GM21526 (cell line): ENCODE data around the gene PAQR9.

ENCODE experiments used
- ATAC-seq: cut with Tn5 transposase; IDR thresholded peaks from one replicate; pipeline ENCODE4 v1.9.1; 2021; ENCODE audit warnings: moderate library complexity; ENCODE audit not compliant: unreplicated experiment, low FRiP score

The PAQR9 gene

DNA sequence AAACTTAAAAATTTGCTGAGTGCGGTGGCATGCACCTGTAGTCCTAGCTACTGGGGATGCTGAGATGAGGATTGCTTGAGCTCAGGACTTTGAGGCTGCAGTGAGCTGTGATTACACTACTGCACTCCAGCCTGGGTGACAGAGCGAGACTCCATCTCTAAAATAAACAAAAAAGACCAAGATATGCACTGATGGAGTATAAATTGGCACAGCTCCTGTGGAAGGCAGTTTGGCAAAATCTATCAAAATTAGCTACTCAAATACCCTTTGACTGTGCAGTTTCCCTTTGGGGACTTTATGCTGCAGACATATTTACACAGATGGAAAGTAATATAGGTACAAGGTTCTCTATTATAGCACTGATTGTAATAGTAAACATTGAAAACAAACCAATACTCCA, 19.8 kb upstream of the PAQR9 start:
- ATAC-seq, result no peak

DNA sequence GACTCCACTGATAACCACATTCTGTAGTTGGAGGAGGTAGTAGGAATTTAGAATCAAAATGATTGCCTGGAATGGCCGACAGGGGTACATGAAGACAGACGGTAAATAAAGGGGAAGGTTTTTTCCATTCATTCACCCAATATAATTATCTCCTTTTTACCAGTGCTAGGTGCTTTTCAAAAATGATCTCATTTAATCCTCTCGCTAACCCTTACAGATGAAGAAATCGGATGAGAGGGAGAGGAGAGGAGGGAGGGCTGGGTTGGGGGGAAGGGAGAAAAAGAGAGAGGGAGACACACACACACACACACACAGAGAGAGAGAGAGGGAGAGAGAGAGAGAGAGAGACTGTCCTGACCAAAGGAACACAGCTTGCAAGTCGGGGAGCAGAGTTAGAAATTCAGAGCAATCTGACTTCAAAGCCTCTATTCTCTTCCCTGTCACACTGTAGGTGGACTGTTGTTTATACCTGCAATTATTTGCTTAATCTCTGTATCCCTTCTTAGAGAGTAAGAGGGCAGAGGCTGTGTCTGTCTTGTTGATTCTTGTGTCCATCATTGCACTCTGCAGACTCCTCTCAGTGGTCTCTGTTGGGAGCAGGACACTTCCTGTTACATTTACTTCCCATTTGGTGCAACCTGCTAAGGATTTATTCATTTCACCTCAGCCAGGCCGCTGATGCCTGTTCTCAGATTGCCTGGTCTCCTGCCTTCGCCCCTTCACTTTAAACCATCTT, 18.7 kb upstream of the PAQR9 start:
- ATAC-seq, result no peak

DNA sequence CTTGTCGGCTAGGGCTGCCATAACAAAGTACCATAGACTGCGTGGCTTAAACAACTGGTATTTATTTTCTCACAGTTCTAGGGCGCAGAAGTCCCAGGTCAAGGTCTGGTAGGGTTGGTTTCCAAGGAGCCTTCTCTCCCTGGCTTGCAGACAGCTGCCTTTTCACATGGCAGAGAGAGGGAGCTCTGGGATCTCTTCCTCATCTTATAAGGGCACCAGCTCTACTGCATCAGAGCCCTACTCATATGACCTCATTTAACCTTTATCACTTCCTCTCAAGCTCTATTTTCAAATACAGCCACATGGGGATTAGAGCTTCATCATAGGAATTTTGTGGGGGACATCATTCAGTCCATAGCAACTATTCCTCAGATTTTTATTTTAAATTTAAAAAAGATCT, 17.6 kb upstream of the PAQR9 start:
- ATAC-seq, result no peak

DNA sequence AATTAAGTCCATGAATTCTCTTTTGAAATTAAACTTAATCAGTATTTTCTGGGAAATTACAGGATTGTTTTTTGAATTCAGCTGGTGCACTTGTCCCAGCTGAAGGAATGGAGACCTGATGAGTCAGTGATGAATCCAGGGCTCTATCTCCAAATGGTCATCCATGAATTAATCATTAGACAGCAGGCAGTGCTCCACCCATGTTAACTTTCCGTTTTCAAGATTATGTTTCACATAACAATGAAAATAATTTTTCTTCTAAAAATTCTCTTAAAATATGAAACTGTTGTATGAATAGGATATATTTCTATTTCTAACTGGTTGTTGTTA, 13.9 kb upstream of the PAQR9 start:
- no peak for ATAC-seq

DNA sequence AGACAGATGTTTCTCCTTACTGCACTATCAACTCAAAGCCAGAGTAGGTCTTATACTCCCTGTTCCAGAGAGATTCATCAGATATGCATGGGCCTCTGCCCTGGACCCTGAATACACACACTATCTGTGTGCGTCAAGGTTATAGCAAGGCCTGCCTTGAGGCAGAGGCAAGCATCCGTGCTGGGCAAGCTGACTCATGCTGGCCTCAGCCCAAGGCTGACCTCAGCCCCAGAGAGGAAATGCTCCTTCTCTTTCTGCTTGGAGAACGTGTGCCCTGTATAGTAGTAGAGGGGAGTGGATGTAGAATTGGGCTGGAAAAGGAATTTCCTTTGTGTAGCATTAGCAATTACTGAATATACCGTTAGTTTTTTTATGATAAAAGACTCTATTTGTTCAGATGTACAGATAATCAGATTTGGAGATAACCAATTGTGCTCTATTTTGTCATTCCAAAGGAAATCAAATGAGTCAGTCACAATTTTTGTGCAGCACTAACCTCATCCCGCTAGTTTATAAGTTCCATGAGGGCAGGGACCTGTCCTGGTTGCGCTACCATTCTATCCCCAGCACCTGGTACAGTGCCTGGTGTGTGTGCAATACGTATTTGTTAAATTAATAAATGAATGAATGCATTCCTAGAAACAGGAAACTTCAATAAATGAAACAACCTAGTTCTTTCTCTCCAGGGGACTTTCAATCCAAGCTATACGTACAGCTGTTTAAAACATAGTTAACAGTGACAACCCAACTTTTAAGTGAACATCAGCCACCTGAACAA, 13.3 kb upstream of the PAQR9 start:
- ATAC-seq, result no peak

DNA sequence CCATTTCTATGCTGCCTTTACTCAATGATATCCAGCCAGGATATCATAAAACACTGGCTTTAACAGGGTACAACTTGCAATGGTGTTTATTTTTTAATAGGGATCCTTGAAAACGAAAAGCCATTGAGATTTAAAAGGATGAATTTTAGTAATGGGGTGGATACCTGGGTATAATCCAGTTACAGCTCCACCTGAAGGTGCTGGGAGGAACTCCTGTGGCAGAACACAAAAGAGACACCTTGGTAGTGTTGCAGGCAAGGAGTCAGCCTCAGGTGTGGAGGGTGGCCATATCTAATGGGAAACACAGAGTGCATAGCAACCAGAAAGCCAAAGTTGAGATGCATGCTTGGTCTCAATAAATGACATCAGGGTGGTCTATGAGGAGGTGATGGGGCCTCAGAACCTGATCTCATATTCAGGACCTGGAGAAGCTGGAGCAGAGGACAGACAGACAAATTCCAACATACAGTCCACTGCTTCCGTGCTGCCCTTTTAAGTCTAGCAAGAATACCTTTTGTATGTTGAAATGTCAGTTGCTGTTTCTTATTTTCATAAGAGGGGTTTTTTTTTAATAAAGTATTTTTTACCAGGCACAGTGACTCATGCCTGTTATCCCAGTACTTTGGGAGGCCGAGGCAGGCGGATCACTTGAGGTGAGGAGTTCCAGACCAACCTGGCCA, 12.0 kb upstream of the PAQR9 start:
- no peak for ATAC-seq

DNA sequence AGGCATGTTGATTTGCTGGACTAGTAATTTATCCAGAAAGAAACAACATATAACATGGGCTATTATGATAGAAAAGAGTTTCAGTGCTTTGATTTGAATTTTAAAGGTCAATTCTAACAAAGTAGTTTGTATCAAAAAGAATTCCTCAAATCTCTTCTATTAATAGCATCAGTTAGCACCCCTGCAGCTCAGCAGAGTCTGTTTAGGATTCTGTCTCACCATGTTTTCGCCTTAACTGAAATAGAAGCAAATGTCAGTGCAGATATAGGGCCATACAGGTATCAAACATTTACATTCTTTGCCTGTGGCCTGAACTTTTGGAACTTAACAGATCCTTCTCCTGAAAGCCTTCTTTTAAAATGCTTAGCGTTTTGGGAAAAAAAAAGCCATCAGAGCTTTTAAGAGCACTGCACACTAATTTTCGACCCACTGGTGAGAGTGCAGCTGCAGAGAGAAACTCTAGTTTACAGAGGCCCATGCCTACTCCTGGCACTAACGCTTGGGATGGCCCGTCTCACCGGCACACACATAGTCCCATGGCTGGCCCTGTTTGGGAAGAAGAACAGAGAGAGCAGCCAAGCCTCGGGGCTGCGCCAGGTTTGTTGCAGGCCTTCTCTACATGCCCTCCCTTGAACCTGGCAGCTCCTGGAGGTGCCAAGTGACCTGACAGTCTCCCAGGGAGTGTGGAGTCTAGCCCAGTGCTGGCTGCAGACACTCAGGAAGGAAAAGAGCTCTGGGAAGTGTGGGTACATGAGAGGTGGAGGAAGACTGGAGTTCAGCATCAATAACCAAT, 9.9 kb upstream of the PAQR9 start:
- no peak for ATAC-seq

DNA sequence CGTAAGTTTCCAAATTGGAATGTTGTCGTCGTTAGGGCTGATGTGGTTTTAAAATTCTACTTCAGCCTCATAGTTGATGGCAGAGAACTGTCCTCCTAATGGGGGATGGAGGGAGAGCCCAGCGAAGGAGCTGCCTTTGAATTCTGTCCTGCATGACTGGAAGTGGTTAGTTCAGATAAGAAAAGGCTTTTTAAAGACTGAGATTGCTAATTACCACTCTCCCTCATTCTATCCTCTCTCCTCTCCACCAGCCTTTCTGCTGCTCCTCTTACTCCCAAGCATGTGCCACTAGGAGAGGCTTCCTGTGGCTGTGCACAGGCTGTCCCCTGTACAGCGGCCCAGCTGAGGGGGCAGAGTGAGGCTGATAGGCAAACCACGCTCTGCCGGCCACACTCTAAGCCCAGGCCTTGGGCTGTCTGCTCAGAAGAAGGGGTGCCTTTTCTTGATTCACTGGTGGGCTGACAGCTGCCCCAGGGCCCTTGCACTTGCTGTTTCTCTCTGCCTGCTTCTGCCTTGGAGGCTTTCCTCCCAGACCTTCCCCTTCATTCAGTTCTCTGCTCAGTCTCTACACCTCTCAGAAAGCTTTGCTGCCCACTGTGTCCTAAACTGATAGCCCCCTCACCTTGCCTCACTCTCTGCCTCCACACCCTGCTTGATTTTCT, 8.7 kb upstream of the PAQR9 start:
- ATAC-seq, result no peak

DNA sequence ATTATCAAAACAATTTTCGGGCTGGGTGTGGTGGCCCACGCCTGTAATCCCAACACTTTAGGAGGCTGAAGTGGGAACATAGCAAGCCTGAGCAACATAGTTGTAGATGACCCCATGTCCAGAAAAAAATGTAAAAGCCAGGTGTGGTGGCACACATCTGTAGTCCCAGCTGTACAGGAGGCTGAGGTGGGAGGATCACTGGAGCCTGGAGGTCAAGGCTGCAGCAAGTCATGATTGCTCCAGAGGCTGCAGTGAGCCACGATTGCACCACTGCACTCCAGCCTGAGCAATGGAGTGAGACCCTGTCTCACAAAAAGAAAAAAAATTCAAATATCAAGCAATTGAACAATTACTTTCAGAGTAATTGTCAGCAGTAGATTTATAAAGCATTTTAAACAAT, 8.0 kb upstream of the PAQR9 start:
- ATAC-seq, result no peak

DNA sequence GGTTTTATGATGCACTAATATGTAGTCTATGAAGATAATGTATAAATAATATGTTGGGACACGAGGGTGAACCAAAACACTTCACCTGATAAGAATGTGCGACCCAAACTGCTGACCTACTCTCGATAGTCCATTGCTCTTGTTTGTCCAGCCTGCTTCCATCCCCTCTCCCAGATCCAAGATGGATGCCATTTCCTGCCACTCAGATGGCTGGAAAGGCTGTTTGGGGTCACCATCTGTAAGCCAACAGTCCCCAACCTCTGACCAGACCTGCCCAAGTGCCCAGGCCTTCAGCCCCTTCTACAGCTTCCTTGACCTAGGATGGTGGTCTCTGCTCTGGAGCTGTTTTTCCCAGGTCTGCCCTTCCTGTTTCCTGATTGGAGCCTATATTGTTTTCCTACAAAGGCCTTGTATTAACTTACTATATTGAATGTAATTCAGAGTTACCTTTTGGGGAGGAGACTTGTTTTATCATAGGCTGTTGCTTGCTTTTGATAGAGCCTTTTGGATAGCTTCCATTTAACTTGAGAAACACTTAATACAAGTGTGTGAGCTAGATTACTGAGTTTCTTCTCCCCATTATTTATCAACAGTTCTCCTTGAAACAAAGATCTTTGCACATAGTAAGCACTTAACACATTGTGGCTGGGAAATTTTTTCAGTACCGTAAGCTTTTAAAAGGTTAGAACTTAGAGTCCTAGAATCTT, 5.0 kb upstream of the PAQR9 start:
- no peak for ATAC-seq

DNA sequence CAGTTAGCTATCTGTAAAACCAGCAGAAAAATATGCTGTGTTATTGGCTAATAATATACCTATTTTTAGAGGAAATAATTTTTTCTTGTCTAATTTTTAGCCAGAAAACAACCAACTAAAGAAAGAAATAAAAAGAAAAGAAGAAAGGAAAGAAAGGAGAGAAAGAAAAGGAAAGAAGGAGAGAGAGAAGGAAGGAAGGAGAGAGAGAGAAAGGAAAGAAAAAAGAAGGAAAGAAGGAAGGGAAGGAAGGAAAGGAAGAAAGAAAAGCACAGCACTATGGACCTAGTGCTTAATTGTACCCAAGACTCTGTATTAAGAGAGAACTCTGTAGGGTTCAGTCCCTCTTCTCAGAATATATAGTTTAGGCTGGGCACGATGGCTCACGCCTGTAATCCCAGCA, 3.3 kb upstream of the PAQR9 start:
- ATAC-seq, result no peak

DNA sequence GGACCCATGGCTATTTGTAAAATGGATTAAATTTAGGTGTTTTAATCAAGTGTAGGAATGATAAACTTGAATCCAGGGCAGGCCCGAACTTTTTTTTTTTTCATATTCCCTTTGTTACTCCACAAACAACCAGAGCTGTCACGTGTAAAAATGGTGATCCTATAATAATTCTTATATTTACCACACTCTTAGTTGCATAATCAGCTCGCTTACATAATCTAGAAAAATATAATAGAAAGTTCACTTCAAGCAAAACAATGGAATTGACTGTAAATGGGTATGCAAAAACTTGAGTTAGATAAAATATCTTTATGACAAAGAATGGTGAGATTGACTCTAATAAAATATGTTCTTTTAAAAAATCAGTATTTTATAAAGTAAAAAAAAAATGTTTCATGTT, 2.1 kb upstream of the PAQR9 start:
- no peak for ATAC-seq

DNA sequence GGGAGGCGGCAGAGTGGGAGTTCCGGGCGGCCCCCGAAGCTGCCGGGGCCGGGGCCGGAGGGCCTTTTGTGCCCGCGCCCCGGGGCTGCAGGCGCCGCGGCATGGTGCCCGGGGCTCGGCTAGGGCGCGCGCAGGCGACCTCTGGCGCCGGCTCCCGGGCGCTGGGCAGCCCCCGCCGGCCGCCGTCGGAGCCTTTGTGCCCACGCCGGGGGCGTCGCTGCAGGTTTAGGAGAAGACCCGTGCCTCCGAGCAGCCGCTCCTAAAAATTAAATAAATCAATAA, 299 bp downstream of the PAQR9 start:
- no peak for ATAC-seq

DNA sequence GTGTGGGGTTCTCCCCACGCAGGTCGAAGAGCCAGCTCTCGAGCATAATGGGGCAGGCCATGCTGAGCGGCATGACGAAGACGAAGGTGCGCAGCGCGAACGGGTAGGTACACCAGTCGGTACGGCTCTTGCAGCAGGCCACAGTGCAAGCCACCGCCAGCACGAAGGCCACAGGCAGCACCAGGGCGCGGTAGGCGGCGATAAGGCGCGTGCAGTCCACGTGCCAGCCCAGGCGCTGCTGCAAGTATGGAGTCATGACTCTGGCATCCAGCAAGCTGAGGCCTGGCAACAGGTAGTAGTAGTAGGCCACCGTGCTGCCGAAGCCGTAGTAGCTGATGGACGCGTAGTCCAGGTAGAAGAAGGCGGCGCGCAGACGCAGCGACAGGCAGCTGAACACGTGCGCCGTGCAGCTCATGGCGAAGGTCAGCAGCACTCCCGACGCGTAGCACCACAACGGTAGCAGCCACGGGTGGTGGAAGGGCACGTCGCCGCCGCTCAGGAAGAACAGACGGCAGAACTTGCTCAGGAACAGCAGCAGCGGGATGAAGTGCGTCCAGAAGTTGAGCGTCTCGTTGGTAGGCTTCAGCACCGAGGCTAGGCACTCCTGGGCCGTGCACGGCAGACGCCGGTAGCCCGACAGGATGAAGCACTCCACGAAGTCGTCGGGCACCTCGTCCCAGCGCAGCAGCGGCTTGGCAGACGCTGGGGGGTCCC, 797 bp downstream of the PAQR9 start:
- no peak for ATAC-seq

DNA sequence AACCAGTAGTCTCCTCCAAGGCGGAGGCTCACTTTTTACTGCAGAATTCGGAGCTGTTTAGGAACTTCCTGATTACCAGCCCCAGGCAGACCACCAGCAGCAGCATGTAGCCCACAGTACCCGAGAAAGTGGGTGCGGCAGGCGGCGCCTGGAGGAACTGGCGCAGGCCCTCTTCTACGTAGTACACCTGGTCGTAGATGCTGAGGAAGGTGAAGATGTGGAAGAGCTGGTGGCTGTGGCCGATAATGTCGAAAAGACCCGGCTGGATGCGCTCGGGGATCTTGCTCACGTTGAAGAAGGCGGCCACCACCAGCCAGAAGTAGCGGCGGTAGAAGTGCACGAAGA, 1.3 kb downstream of the PAQR9 start:
- ATAC-seq, result no peak

DNA sequence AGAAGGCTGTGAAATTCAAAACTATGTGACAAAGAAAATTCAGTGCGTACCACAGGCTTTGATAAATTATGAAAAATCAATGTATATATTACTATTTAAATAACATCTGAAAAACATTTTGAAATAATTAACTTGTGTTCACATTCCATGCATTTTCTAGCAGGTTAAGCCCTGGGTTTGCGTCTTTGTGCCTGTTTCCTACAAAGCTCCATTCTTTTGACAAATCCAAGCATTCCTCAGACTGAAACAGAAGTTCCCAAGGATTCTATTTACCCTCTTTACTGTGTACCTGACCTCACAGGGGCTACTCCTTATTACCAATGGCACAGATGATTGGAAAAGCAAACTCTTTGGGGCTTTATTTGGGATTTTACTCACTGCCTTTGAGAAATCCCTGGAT, 1.9 kb downstream of the PAQR9 start:
- no peak for ATAC-seq

DNA sequence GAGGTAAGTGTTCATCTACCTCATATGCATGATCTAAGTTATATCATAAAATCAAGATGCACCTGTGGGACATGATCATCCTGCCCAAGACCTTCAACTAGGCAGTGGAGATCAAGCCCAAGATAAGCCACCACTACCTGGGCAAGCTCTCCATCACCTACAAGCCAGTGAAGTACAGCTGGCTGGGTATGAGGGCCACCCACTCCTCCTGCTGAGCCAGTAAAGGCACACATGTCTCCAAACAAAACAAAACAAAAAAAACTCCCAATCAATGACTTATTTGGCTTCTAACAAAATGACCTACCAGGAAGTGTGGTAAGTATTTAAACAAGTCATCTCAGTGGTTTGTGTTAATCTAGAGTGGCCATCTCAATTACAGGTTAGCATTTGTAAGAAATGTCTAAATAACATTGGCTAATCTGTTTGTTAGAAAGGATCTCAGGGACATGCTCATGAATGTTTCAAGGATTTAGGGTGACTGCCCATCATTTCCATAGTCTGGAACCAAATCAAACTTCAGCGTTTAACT, 3.1 kb downstream of the PAQR9 start:
- ATAC-seq, result no peak

DNA sequence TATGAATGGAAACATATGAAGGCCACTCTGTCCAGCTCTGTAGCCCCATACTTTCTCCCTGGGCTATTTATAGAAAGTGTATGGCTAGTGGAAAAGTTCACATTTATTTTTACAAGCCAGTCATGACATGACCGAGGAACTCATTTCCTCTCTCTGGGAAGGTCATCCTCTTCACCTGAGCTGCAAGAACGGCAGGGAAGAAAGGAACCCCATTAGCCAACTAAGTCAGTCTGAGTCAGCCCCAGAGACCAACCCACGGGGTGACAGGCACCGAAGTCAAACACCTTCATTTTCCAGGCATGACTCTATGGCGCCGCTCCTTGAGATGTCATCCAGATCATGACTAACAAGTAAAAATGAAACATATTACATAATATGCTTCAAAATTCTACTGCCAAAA, 4.8 kb downstream of the PAQR9 start:
- no peak for ATAC-seq

DNA sequence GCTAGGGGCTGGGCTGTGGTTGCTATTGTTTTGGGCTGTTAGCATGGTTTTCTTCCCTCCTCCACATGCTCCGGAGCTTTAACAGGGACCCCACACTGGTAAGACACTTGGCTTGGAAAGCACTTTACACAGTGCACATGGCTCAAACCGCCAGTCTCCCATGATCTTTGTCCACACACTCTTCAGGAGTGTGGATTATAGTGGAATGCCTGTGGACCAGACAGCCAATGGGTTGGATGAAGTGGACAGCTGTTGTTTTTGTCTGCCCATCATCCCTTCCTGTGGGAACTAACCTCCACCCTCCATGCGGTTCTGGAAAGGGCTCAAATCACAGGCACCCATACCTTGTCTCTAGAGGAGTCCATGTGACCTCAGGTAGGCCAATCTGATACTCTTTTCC, 10.0 kb downstream of the PAQR9 start:
- no peak for ATAC-seq
